Measurements from ENCODE around the gene GOLGA8T.
"Not testable (repeated sequence)": the region's sequence is repeated elsewhere in the genome, so short reads cannot be mapped to it uniquely, and the experiment has no call there.

The GOLGA8T gene, protein sequence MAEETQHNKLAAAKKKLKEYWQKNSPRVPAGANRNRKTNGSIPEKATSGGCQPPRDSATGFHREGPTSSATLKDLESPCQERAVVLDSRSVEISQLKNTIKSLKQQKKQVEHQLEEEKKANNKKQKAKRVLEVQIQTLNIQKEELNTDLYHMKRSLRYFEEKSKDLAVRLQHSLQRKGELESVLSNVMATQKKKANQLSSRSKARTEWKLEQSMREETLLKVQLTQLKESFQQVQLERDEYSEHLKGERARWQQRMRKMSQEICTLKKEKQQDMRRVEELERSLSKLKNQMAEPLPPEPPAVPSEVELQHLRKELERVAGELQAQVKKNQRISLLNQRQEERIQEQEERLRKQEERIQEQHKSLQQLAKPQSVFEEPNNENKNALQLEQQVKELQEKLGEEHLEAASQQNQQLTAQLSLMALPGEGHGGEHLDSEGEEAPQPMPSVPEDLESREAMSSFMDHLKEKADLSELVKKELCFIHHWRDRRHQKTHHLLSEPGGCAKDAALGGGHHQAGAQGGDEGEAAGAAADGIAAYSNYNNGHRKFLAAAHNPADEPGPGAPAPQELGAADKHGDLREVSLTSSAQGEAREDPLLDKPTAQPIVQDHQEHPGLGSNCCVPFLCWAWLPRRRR

GRCh38 chr15:30134751-30135150 is at the start of gene GOLGA8T:
GOLGA8T (plus strand) TSS chr15:30135051; CDS start chr15:30135149, 98 bp downstream.
- not testable (repeated sequence) for H3K4me3 Mint-ChIP-seq; H3K9me3 Mint-ChIP-seq; H3K27ac Mint-ChIP-seq; ATAC-seq; H3K36me3 Mint-ChIP-seq; H3K4me1 Mint-ChIP-seq; DNase-seq (ENCODE audit: low spot score in 2 of 2)

GRCh38 chr15:30097827-30098226 is 37.0 kb upstream of the GOLGA8T start:
- not testable (repeated sequence) for H3K4me1 Mint-ChIP-seq; H3K36me3 Mint-ChIP-seq; H3K9me3 Mint-ChIP-seq; DNase-seq (ENCODE audit: low spot score in 2 of 2); H3K27ac Mint-ChIP-seq; H3K4me3 Mint-ChIP-seq
- ATAC-seq: peak; percentile 69

- not testable (repeated sequence) for H3K4me3 Mint-ChIP-seq; H3K36me3 Mint-ChIP-seq; H3K27ac Mint-ChIP-seq; DNase-seq (ENCODE audit: low spot score in 2 of 2); H3K4me1 Mint-ChIP-seq; ATAC-seq; H3K9me3 Mint-ChIP-seq
Observed at GRCh38 chr15:30102890-30103289, 32.0 kb upstream of the GOLGA8T start.

DNA sequence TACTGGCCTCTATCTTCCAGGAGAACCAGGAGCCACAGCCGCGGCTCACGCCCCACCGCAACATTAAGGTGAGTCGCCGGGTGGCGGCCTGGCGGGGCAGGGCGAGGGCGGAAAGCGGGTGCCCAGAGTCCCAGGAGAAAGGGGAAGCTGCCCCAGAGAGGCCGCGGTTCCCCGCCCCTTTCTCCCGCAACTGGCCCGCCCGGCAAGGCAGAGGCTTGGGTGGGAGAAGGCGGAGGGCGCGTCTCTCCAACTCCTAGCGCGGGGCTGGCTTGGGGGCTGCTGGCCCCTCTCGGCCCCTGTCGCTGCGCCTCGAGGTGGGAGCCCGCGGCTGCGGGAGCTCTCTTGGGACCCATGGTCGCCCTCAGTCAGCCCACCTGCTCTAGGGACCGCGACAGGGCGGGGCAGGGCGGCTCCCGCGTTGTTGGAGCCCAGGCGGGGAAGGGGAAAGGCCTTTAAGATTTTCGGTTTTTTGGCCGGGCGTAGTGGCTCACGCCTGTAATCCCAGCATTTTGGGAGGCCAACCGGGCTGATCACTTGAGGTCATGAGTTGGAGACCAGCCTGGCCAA is 30.8 kb upstream of the GOLGA8T start:
- peak; percentile 59 for ATAC-seq
- not testable (repeated sequence) for H3K9me3 Mint-ChIP-seq; H3K4me1 Mint-ChIP-seq; DNase-seq (ENCODE audit: low spot score in 2 of 2); H3K27ac Mint-ChIP-seq; H3K36me3 Mint-ChIP-seq; H3K4me3 Mint-ChIP-seq

DNA sequence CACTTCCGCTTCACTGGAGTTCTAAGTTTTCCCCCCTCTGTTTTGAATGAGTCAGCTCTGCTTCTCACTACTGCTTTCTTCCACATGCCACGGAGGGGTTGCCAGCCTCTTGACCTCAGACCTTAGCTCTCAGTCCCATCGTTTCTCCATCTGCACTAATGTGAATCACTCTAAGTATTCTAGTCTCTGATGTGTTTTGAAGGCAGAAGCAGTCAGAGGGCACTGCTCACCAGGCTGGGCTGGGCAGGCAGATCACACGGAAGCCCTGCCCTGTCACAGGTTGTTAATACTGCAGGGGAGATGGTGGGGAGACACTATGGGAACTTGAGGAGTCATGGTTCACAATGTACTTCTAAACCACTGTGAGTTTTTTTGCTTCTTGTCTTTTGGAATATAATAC is 24.3 kb upstream of the GOLGA8T start:
- ATAC-seq, H3K36me3 Mint-ChIP-seq: not testable (repeated sequence)

DNA sequence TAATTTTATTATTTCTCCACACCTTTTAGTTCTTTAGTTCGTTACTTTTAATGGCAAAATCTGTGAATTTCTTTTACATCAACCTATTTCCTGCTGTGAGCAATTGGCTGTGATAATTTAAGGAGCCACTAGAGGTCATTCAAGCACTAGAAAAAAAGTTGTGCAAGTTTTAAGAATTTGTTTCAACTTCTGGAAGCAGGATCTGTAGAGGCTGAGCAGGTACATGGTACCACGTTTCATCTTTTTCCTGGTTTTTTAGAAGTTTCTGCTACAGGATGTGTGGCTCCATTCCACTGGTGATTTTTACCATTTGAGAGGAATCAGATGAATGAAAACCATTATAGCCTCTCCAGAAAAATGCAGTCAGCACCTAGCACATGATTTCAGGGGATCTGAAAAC is 4.8 kb upstream of the GOLGA8T start:
- not testable (repeated sequence) for ATAC-seq; H3K4me3 Mint-ChIP-seq; H3K27ac Mint-ChIP-seq; H3K9me3 Mint-ChIP-seq; H3K4me1 Mint-ChIP-seq; DNase-seq (ENCODE audit: low spot score in 2 of 2); H3K36me3 Mint-ChIP-seq

More for the DNA sequence above, 24.3 kb upstream of the GOLGA8T start:
- not testable (repeated sequence) for H3K9me3 Mint-ChIP-seq; DNase-seq (ENCODE audit: low spot score in 2 of 2); H3K4me3 Mint-ChIP-seq; H3K4me1 Mint-ChIP-seq; H3K27ac Mint-ChIP-seq

- not testable (repeated sequence) for H3K9me3 Mint-ChIP-seq; DNase-seq (ENCODE audit: low spot score in 2 of 2); ATAC-seq; H3K4me1 Mint-ChIP-seq; H3K27ac Mint-ChIP-seq; H3K36me3 Mint-ChIP-seq; H3K4me3 Mint-ChIP-seq
Observed at GRCh38 chr15:30143246-30143645, 8.4 kb downstream of the GOLGA8T start.

DNA sequence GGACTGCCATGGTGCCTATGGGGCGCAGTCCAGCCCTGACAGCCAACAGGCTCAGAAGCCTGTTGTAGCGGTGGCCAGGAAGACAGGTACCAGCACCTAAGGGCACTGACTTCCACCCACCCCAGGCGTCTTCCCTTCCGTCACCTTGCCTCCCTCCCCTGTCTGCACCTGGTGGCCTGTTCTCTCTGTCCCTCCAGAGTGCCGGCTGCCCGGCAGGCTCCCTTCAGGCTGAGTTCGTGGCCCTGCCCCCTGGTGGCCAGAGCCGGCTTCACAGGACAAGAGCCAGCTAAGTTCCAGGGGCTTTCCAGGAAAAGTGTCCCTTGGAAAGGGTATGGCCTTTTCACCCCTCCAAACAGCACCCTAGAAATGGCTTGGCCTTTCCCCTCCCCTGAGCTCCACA is 15.0 kb downstream of the GOLGA8T start:
- H3K4me1 Mint-ChIP-seq; H3K27ac Mint-ChIP-seq; DNase-seq (ENCODE audit: low spot score in 2 of 2); H3K36me3 Mint-ChIP-seq; H3K9me3 Mint-ChIP-seq; H3K4me3 Mint-ChIP-seq: not testable (repeated sequence)
- ATAC-seq: peak; percentile 40

DNA sequence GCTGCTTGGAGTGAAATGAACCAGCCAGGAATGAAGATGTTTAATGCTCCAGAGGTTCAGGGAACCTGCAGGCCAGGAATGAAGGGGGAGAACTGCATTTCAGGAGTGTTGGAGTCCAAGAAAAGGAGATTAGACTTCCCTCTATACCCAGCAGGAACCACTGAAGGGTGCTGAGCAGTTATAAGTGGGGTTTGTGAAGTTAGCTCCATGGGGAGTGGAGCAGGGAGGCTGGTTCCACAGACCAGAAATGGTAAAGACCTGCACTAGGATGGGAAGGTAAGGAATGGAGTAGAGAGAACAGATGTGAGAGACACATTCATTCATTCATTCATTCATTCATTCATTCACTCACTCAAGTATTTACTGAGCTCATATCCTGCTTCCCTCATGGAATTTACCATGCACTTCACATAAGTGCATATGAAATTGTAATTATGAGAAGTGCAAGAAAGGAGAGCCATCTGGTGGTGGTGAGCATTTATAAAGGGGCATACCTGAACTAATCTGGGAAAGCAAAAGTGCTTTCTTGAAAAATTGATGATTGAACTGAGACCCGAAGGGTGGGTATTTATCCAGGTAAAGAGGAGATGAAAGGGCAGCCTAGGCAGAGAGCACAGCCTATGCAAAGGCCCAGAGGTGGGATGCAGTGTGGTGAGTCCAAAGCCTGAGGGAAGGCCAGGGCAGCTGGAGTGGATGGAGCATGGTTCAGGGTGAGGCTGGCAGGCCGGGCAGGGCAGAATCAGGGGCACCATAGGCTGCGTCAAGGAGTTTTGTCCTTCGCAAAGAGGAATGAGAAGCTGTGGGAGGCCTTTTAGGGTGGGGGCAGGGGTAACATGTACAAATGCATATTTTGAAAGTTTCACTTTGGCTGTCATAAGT is 27.9 kb downstream of the GOLGA8T start:
- not testable (repeated sequence) for H3K27ac Mint-ChIP-seq; H3K4me1 Mint-ChIP-seq; DNase-seq (ENCODE audit: low spot score in 2 of 2); H3K9me3 Mint-ChIP-seq; H3K4me3 Mint-ChIP-seq; ATAC-seq; H3K36me3 Mint-ChIP-seq

GRCh38 chr15:30163759-30164158 is 28.9 kb downstream of the GOLGA8T start:
- H3K4me1 Mint-ChIP-seq; H3K27ac Mint-ChIP-seq; H3K36me3 Mint-ChIP-seq; DNase-seq (ENCODE audit: low spot score in 2 of 2); H3K9me3 Mint-ChIP-seq; H3K4me3 Mint-ChIP-seq; ATAC-seq: not testable (repeated sequence)

GRCh38 chr15:30164257-30164656 is 29.4 kb downstream of the GOLGA8T start:
- H3K4me3 Mint-ChIP-seq; H3K9me3 Mint-ChIP-seq; H3K27ac Mint-ChIP-seq; H3K36me3 Mint-ChIP-seq; H3K4me1 Mint-ChIP-seq; DNase-seq (ENCODE audit: low spot score in 2 of 2): not testable (repeated sequence)
- peak; percentile 58 for ATAC-seq

DNA sequence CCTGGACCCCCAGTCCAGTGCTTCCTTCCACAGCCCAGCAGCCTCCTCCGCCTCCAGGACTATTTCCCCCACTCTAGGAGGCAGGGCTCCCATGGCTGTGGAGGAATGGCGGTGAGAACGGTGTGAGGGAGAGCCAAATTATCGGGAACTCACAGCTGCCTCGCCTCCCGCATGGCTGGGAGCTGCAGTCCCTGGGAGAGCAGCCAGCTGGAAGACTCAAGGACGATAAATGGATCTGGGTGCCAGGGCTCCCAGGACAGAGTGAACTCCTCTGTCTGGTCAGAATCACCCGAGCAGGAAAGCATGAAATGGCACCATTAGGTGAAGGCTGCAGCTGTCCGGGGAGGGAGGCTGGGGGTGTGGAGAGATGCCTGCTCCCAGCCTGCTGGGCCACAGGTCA is 32.6 kb downstream of the GOLGA8T start:
- H3K4me3 Mint-ChIP-seq: not testable (repeated sequence)

GRCh38 chr15:30167886-30168285 is 33.0 kb downstream of the GOLGA8T start:
- not testable (repeated sequence) for H3K36me3 Mint-ChIP-seq; H3K9me3 Mint-ChIP-seq; H3K4me3 Mint-ChIP-seq; H3K4me1 Mint-ChIP-seq; H3K27ac Mint-ChIP-seq; DNase-seq (ENCODE audit: low spot score in 2 of 2); ATAC-seq

More for the DNA sequence above, 32.6 kb downstream of the GOLGA8T start:
- not testable (repeated sequence) for H3K27ac Mint-ChIP-seq; H3K9me3 Mint-ChIP-seq; H3K4me1 Mint-ChIP-seq; H3K36me3 Mint-ChIP-seq; DNase-seq (ENCODE audit: low spot score in 2 of 2); ATAC-seq

DNA sequence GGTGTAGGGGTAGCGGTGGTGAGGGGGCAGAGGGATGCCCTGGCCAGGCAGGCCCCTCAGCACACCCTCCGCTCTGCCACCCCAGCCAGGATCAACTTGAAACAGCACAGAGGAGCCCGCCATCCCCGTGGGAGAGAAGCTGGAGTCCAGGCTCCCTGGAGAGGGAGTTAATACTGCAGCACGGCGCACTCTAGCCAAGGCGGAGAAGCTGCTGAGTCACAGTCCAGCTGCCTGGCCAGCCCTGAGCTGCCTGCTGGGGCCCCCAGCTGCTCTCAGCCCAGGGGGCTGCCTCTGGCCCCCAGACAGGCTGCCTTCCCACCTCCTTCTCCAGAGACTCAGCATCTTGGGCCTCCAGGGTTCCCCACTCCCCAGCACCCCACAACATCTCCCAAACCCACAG is 36.6 kb downstream of the GOLGA8T start:
- H3K27ac Mint-ChIP-seq; H3K4me3 Mint-ChIP-seq; DNase-seq (ENCODE audit: low spot score in 2 of 2); H3K9me3 Mint-ChIP-seq; ATAC-seq; H3K36me3 Mint-ChIP-seq: not testable (repeated sequence)
- peaks cover 11% of the 10 kb centered on the region for H3K4me1 Mint-ChIP-seq

- ATAC-seq: peak; percentile 88
- H3K27ac Mint-ChIP-seq, H3K9me3 Mint-ChIP-seq, H3K36me3 Mint-ChIP-seq, H3K4me3 Mint-ChIP-seq: not testable (repeated sequence)
- peak; percentile 61 to 84 for DNase-seq (ENCODE audit: low spot score in 2 of 2)
- H3K4me1 Mint-ChIP-seq: peaks cover 11% of the 10 kb centered on the region
Observed at GRCh38 chr15:30173041-30173608, 38.3 kb downstream of the GOLGA8T start.

Measured in stimulated activated effector memory CD8-positive, alpha-beta T cell treated with anti-CD3 and anti-CD28 coated beads, Interleukin-12 subunit alpha, Interleukin-12 subunit beta, amount 100 ng/mL, for 72 hours (primary cell).